Measurements from ENCODE around the gene LRRC52. TPM values are rescaled to one million over a fixed set of nuclear protein-coding genes. Genes with fewer than 3 reads are reported as not detected.

Gene LRRC52
- total RNA-seq, 1 experiment from 2014 or later, result not detected

DNA sequence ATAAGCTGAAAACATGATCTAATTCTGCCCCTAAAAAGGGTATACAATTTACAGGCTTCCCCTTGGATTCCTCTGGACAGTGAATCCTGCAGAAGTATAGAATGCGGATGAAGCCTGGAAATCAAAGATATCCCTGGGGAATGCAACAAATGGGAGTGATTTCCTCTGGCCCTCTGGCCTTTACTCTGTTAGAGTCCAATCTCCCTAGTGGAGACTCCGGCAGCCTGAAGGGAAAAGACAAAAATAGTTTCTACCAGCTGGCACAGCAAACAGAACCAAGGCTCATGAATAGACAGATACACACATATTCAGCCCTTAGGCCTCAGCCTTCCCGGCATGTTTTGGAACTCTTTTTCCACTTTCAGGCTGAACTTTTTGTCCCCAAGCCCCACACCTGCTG, 3.9 kb upstream of the LRRC52 start:
- ATAC-seq (no peak), DNase-seq (ENCODE audit: low spot score) (no peak)
- Mint-ChIP-seq H3K27ac (no peak overlapping the region), H3K4me1 (peaks cover 12% of the 10 kb centered on the region), H3K36me3 (no peaks in the 10 kb centered on the region), H3K9me3 (no peaks in the 10 kb centered on the region), H3K27me3 (ENCODE audit: low read depth) (peaks cover 19% of the 10 kb centered on the region), H3K4me3 (no peak overlapping the region)
- TF ChIP-seq, protein P1, sequence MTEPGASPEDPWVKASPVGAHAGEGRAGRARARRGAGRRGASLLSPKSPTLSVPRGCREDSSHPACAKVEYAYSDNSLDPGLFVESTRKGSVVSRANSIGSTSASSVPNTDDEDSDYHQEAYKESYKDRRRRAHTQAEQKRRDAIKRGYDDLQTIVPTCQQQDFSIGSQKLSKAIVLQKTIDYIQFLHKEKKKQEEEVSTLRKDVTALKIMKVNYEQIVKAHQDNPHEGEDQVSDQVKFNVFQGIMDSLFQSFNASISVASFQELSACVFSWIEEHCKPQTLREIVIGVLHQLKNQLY (CRISPR knock-in tag; IDR thresholded peaks at IDR 0.05), result no peak
- TF ChIP-seq, protein P2, sequence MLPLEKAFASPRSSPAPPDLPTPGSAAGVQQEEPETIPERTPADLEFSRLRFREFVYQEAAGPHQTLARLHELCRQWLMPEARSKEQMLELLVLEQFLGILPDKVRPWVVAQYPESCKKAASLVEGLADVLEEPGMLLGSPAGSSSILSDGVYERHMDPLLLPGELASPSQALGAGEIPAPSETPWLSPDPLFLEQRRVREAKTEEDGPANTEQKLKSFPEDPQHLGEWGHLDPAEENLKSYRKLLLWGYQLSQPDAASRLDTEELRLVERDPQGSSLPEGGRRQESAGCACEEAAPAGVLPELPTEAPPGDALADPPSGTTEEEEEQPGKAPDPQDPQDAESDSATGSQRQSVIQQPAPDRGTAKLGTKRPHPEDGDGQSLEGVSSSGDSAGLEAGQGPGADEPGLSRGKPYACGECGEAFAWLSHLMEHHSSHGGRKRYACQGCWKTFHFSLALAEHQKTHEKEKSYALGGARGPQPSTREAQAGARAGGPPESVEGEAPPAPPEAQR (CRISPR knock-in tag; IDR thresholded peaks at IDR 0.05), result no peak
- no peak for TF ChIP-seq KAT7 (CRISPR knock-in tag; IDR thresholded peaks at IDR 0.05; ENCODE audit: borderline replicate concordance)
- no peak for TF ChIP-seq ELF4 (CRISPR knock-in tag; IDR thresholded peaks at IDR 0.05; ENCODE audit: low read depth)
- TF ChIP-seq, protein P3, sequence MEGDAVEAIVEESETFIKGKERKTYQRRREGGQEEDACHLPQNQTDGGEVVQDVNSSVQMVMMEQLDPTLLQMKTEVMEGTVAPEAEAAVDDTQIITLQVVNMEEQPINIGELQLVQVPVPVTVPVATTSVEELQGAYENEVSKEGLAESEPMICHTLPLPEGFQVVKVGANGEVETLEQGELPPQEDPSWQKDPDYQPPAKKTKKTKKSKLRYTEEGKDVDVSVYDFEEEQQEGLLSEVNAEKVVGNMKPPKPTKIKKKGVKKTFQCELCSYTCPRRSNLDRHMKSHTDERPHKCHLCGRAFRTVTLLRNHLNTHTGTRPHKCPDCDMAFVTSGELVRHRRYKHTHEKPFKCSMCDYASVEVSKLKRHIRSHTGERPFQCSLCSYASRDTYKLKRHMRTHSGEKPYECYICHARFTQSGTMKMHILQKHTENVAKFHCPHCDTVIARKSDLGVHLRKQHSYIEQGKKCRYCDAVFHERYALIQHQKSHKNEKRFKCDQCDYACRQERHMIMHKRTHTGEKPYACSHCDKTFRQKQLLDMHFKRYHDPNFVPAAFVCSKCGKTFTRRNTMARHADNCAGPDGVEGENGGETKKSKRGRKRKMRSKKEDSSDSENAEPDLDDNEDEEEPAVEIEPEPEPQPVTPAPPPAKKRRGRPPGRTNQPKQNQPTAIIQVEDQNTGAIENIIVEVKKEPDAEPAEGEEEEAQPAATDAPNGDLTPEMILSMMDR (IDR thresholded peaks at IDR 0.05), result no peak
- TF ChIP-seq ESRRA (CRISPR knock-in tag; IDR thresholded peaks at IDR 0.05; ENCODE audit: borderline replicate concordance), result no peak
- no peak for TF ChIP-seq SP1 (CRISPR knock-in tag; conservative IDR thresholded peaks at IDR 0.05)
- TF ChIP-seq HMGA2 (CRISPR knock-in tag; IDR thresholded peaks at IDR 0.05), result no peak
- TF ChIP-seq, protein P4, sequence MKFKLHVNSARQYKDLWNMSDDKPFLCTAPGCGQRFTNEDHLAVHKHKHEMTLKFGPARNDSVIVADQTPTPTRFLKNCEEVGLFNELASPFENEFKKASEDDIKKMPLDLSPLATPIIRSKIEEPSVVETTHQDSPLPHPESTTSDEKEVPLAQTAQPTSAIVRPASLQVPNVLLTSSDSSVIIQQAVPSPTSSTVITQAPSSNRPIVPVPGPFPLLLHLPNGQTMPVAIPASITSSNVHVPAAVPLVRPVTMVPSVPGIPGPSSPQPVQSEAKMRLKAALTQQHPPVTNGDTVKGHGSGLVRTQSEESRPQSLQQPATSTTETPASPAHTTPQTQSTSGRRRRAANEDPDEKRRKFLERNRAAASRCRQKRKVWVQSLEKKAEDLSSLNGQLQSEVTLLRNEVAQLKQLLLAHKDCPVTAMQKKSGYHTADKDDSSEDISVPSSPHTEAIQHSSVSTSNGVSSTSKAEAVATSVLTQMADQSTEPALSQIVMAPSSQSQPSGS (CRISPR knock-in tag; IDR thresholded peaks at IDR 0.05; ENCODE audit: borderline replicate concordance, low read depth), result no peak
- TF ChIP-seq, protein P5, sequence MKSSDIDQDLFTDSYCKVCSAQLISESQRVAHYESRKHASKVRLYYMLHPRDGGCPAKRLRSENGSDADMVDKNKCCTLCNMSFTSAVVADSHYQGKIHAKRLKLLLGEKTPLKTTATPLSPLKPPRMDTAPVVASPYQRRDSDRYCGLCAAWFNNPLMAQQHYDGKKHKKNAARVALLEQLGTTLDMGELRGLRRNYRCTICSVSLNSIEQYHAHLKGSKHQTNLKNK (CRISPR knock-in tag; IDR thresholded peaks at IDR 0.05), result no peak
- no peak for TF ChIP-seq TEAD4 (CRISPR knock-in tag; IDR thresholded peaks at IDR 0.05)
- TF ChIP-seq NFE2L1 (CRISPR knock-in tag; IDR thresholded peaks at IDR 0.05), result no peak
- TF ChIP-seq, protein P6, sequence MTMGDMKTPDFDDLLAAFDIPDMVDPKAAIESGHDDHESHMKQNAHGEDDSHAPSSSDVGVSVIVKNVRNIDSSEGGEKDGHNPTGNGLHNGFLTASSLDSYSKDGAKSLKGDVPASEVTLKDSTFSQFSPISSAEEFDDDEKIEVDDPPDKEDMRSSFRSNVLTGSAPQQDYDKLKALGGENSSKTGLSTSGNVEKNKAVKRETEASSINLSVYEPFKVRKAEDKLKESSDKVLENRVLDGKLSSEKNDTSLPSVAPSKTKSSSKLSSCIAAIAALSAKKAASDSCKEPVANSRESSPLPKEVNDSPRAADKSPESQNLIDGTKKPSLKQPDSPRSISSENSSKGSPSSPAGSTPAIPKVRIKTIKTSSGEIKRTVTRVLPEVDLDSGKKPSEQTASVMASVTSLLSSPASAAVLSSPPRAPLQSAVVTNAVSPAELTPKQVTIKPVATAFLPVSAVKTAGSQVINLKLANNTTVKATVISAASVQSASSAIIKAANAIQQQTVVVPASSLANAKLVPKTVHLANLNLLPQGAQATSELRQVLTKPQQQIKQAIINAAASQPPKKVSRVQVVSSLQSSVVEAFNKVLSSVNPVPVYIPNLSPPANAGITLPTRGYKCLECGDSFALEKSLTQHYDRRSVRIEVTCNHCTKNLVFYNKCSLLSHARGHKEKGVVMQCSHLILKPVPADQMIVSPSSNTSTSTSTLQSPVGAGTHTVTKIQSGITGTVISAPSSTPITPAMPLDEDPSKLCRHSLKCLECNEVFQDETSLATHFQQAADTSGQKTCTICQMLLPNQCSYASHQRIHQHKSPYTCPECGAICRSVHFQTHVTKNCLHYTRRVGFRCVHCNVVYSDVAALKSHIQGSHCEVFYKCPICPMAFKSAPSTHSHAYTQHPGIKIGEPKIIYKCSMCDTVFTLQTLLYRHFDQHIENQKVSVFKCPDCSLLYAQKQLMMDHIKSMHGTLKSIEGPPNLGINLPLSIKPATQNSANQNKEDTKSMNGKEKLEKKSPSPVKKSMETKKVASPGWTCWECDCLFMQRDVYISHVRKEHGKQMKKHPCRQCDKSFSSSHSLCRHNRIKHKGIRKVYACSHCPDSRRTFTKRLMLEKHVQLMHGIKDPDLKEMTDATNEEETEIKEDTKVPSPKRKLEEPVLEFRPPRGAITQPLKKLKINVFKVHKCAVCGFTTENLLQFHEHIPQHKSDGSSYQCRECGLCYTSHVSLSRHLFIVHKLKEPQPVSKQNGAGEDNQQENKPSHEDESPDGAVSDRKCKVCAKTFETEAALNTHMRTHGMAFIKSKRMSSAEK (CRISPR knock-in tag; IDR thresholded peaks at IDR 0.05; ENCODE audit: borderline replicate concordance), result no peak
- CTCF ChIA-PET, result interaction anchor here (1.0 kb wide), 1 partner anchor 147 kb away, joined by 3 read pairs; no protein-coding TSS in a partner anchor
- POLR2A ChIA-PET, result no interaction called here

DNA sequence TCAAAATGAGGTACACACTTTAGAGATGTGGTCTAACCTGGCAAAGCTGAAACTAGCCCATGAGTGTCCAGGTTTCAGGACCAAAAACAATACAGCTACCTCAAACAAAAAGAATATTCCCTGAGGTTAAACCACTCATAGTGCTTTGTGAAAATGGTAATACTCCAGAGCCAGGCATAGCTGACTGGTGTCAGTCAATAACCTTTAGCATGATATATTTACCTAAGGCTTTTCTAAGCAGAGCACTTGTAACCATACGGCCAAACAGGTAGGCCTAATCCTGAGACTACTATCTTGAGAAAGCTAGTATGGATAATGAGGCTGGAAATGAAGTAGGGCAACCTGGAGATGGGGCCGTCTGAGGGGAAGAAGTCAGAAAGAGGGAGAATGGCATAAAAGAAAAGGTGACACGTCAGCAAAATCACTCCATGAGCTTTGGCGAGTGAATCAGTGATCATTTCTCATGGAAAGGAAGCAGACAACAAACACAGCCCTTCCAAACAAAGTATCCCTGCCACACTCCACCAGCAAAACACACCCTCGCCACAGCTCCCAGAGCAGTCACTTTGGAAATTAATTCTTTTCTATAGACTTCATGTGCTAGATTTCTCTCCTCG, 1.7 kb upstream of the LRRC52 start:
- peaks cover 36% of the 10 kb centered on the region for H3K27me3 Mint-ChIP-seq (ENCODE audit: low read depth)
- CTCF ChIA-PET, result no interaction called here

More for the DNA sequence above, 1.7 kb upstream of the LRRC52 start:
- H3K4me3 Mint-ChIP-seq, result no peak overlapping the region
- H3K4me1 Mint-ChIP-seq, result peaks cover 12% of the 10 kb centered on the region
- POLR2A ChIA-PET, result no interaction called here
- no peaks in the 10 kb centered on the region for H3K36me3 Mint-ChIP-seq
- TF ChIP-seq KAT7 (CRISPR knock-in tag; IDR thresholded peaks at IDR 0.05; ENCODE audit: borderline replicate concordance) (no peak), ZBTB21 (CRISPR knock-in tag; IDR thresholded peaks at IDR 0.05; ENCODE audit: borderline replicate concordance) (no peak), NFYB (CRISPR knock-in tag; conservative IDR thresholded peaks at IDR 0.05; ENCODE audit: low read depth) (no peak)
- TF ChIP-seq, protein P7, sequence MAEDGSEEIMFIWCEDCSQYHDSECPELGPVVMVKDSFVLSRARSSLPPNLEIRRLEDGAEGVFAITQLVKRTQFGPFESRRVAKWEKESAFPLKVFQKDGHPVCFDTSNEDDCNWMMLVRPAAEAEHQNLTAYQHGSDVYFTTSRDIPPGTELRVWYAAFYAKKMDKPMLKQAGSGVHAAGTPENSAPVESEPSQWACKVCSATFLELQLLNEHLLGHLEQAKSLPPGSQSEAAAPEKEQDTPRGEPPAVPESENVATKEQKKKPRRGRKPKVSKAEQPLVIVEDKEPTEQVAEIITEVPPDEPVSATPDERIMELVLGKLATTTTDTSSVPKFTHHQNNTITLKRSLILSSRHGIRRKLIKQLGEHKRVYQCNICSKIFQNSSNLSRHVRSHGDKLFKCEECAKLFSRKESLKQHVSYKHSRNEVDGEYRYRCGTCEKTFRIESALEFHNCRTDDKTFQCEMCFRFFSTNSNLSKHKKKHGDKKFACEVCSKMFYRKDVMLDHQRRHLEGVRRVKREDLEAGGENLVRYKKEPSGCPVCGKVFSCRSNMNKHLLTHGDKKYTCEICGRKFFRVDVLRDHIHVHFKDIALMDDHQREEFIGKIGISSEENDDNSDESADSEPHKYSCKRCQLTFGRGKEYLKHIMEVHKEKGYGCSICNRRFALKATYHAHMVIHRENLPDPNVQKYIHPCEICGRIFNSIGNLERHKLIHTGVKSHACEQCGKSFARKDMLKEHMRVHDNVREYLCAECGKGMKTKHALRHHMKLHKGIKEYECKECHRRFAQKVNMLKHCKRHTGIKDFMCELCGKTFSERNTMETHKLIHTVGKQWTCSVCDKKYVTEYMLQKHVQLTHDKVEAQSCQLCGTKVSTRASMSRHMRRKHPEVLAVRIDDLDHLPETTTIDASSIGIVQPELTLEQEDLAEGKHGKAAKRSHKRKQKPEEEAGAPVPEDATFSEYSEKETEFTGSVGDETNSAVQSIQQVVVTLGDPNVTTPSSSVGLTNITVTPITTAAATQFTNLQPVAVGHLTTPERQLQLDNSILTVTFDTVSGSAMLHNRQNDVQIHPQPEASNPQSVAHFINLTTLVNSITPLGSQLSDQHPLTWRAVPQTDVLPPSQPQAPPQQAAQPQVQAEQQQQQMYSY (CRISPR knock-in tag; IDR thresholded peaks at IDR 0.05), result no peak
- TF ChIP-seq, protein P8, sequence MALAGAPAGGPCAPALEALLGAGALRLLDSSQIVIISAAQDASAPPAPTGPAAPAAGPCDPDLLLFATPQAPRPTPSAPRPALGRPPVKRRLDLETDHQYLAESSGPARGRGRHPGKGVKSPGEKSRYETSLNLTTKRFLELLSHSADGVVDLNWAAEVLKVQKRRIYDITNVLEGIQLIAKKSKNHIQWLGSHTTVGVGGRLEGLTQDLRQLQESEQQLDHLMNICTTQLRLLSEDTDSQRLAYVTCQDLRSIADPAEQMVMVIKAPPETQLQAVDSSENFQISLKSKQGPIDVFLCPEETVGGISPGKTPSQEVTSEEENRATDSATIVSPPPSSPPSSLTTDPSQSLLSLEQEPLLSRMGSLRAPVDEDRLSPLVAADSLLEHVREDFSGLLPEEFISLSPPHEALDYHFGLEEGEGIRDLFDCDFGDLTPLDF (CRISPR knock-in tag; IDR thresholded peaks at IDR 0.05), result no peak
- TF ChIP-seq, protein P9, sequence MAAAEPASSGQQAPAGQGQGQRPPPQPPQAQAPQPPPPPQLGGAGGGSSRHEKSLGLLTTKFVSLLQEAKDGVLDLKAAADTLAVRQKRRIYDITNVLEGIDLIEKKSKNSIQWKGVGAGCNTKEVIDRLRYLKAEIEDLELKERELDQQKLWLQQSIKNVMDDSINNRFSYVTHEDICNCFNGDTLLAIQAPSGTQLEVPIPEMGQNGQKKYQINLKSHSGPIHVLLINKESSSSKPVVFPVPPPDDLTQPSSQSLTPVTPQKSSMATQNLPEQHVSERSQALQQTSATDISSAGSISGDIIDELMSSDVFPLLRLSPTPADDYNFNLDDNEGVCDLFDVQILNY (CRISPR knock-in tag; IDR thresholded peaks at IDR 0.05), result no peak
- ATAC-seq, result no peak
- H3K9me3 Mint-ChIP-seq, result no peaks in the 10 kb centered on the region
- no peak for DNase-seq (ENCODE audit: low spot score)
- H3K27ac Mint-ChIP-seq, result no peak overlapping the region
